Uterus (tissue), 4 donors: ENCODE results near the gene STK11. TPM values are rescaled to one million over a fixed set of nuclear protein-coding genes. Genes with fewer than 3 reads are reported as not detected.
A peak's percentile ranks its signal among the peaks of the same experiment; 100 is the strongest.

Source experiments
- DNase-seq, 2 donors: peaks; one replicate each; pipeline ENCODE4 v3.0.0-alpha.2; 2019 to 2020
- H3K27ac ChIP-seq, 2 donors: fragments of 200-600 bp; sonication (generic); 1 replicate in 1 of 2; 2 replicates in 1 of 2; pipeline ENCODE4 v1.5.1; 2016 to 2018
- H3K27me3 ChIP-seq, 2 donors: fragments of 200-600 bp; sonication (generic); one replicate each; pipeline ENCODE4 v1.5.1; 2018 to 2019; ENCODE audit warnings: control low read depth in 1 of 2
- H3K36me3 ChIP-seq, 2 donors: fragments of 200-600 bp; sonication (generic); one replicate each; pipeline ENCODE4 v1.5.1; 2019; ENCODE audit warnings: control low read depth in 1 of 2
- H3K4me1 ChIP-seq, 2 donors: fragments of 200-600 bp; sonication (generic); one replicate each; pipeline ENCODE4 v1.5.1; 2018 to 2019; ENCODE audit warnings: control low read depth in 1 of 2
- H3K4me3 ChIP-seq, 2 donors: fragments of 200-600 bp; sonication (generic); 1 replicate in 1 of 2; 2 replicates in 1 of 2; pipeline ENCODE4 v1.5.1; 2018 to 2019; ENCODE audit warnings: mild to moderate bottlenecking in 1 of 2
- H3K9me3 ChIP-seq, 2 donors: fragments of 200-600 bp; sonication (generic); one replicate each; pipeline ENCODE4 v1.5.1; 2019; ENCODE audit warnings: control low read depth in 1 of 2
- CTCF ChIP-seq, 4 experiments: fragments of 200-600 bp in 2 of 4; fragments of 450-650 bp in 2 of 4; sonication (generic) in 2 of 4; IDR thresholded peaks; one replicate each; pipeline ENCODE4 v1.5.1; 2016 to 2019; ENCODE audit warnings: antibody characterized with exemption in 4 of 4, mild to moderate bottlenecking in 2 of 4, moderate library complexity in 1 of 4
- POLR2A ChIP-seq, 2 donors: fragments of 450-650 bp; IDR thresholded peaks; one replicate each; pipeline ENCODE4 v1.6.1; 2016; ENCODE audit warnings: antibody characterized with exemption in 2 of 2, mild to moderate bottlenecking in 1 of 2, moderate library complexity in 1 of 2
- intact Hi-C: fragments of 100-400 bp; cut with DNase I; formaldehyde crosslinking; loops from one replicate; pipeline ENCODE4 v1.15.1; 2023; ENCODE audit warnings: low total_unique reads
- total RNA-seq, 4 donors: library from RNA; depleted of rRNA in 3 of 4; stranded (reverse); fragments of >200 nt in 3 of 4; gene quantifications; one replicate each; pipeline versions ENCODE4 v1.1.0 to v1.2.4, GENCODE V29; 2014 to 2023
- donor health status: DM: yes; HTN: yes; CAD: no.

Gene STK11
- total RNA-seq, 4 donors from 2014 or later, result 17.4 to 62.8 (median 43.3) TPM

- Histone ChIP-seq H3K27ac (peak overlapping the region; percentile 99 to 100), H3K27me3 (no peaks in the 10 kb centered on the region), H3K36me3 (no peaks in the 10 kb centered on the region), H3K4me1 (peaks cover 0 to 21% of the 10 kb centered on the region in 2 donors), H3K4me3 (peak overlapping the region; percentile 66 to 71), H3K9me3 (no peaks in the 10 kb centered on the region)
- intact Hi-C loops, result no loop called here
- no peak for TF ChIP-seq POLR2A (IDR thresholded peaks at IDR 0.05)
- no peak for TF ChIP-seq CTCF (IDR thresholded peaks at IDR 0.05)
- no peak for DNase-seq
Measured at GRCh38 chr19:1247748-1248138, 42.2 kb downstream of the STK11 start.

GRCh38 chr19:1248139-1248785, 42.7 kb downstream of the STK11 start, which contains the start of gene MIDN:
Gene MIDN, plus strand, starts transcription at chr19:1248583. Its CDS starts 1,714 bp downstream, at chr19:1250297.
- Histone ChIP-seq H3K4me3 (peak within 1 kb of the TSS; percentile 66 to 71), H3K4me1 (peaks cover 0 to 21% of the 10 kb centered on the region in 2 donors), H3K9me3 (no peaks in the 10 kb centered on the region), H3K27ac (peak within 1 kb of the TSS; percentile 99 to 100), H3K27me3 (no peaks in the 10 kb centered on the region), H3K36me3 (no peaks in the 10 kb centered on the region)
- TF ChIP-seq POLR2A (IDR thresholded peaks at IDR 0.05), result peak; percentile 79 to 85
- peak in 2 of 4 experiments; percentile 13 to 30 for TF ChIP-seq CTCF (IDR thresholded peaks at IDR 0.05)
- intact Hi-C loops, result no loop called here
- DNase-seq, result peak; percentile 82 to 87

- Histone ChIP-seq H3K27ac (peak overlapping the region; percentile 99 to 100), H3K4me3 (peak overlapping the region; percentile 66 to 71), H3K27me3 (no peaks in the 10 kb centered on the region), H3K4me1 (peaks cover 0 to 25% of the 10 kb centered on the region in 2 donors), H3K36me3 (no peaks in the 10 kb centered on the region), H3K9me3 (no peaks in the 10 kb centered on the region)
- DNase-seq, result peak in 1 of 2 donors; percentile 87
- TF ChIP-seq CTCF (IDR thresholded peaks at IDR 0.05) (peak; percentile 76 to 98 (median 95)), POLR2A (IDR thresholded peaks at IDR 0.05) (no peak)
- intact Hi-C loops, result no loop called here
Measured at GRCh38 chr19:1248786-1249297, 43.3 kb downstream of the STK11 start.

GRCh38 chr19:1249298-1249989, 43.9 kb downstream of the STK11 start:
- Histone ChIP-seq H3K4me3 (peak overlapping the region; percentile 70 to 86), H3K27ac (peak overlapping the region; percentile 99 to 100), H3K27me3 (no peaks in the 10 kb centered on the region), H3K4me1 (peaks cover 0 to 26% of the 10 kb centered on the region in 2 donors), H3K9me3 (no peaks in the 10 kb centered on the region), H3K36me3 (no peaks in the 10 kb centered on the region)
- DNase-seq, result peak; percentile 94 to 95
- TF ChIP-seq POLR2A (IDR thresholded peaks at IDR 0.05) (peak; percentile 84 to 88), CTCF (IDR thresholded peaks at IDR 0.05) (peak in 1 of 4 experiments; percentile 22)
- intact Hi-C loops, result no loop called here

- peak overlapping the region; percentile 96 to 98 for H3K27ac ChIP-seq
- intact Hi-C loops, result no loop called here
- peaks cover 0 to 26% of the 10 kb centered on the region in 2 donors for H3K4me1 ChIP-seq
- no peaks in the 10 kb centered on the region for H3K36me3 ChIP-seq
- no peak for DNase-seq
- H3K9me3 ChIP-seq, result no peaks in the 10 kb centered on the region
- no peaks in the 10 kb centered on the region for H3K27me3 ChIP-seq
- TF ChIP-seq POLR2A (IDR thresholded peaks at IDR 0.05) (no peak), CTCF (IDR thresholded peaks at IDR 0.05) (no peak)
- H3K4me3 ChIP-seq, result peak overlapping the region; percentile 70 to 86
Measured at GRCh38 chr19:1249990-1250436, 44.4 kb downstream of the STK11 start.
